Kidney (tissue), 14 donors: ENCODE results near the gene C16orf89. TPM values are rescaled to one million over a fixed set of nuclear protein-coding genes. Genes with fewer than 3 reads are reported as not detected.

ENCODE experiments used
- DNase-seq, 5 donors: peaks; one replicate each; pipeline ENCODE4 v3.0.0-alpha.2; 2013 to 2020
- FAIRE-seq: peaks from 2 replicates; lab custom pipeline; 2012; peaks lifted over from hg19 to GRCh38; lab: Jason Lieb, UNC
- H3K27ac ChIP-seq, 2 donors: one replicate each; pipeline ENCODE4 v1.7.0; 2013; ENCODE audit warnings: low read depth in 2 of 2, low read length in 2 of 2, inconsistent platforms in 1 of 2
- H3K27me3 ChIP-seq: one replicate; pipeline ENCODE4 v1.7.1; 2013; ENCODE audit warnings: low read length, inconsistent platforms; ENCODE audit not compliant: control insufficient read depth, insufficient read depth
- H3K36me3 ChIP-seq, 3 donors: one replicate each; pipeline versions ENCODE4 v1.7.0 to v1.7.1; 2013; ENCODE audit warnings: low read length in 3 of 3, control low read depth in 1 of 3, inconsistent platforms in 1 of 3; ENCODE audit not compliant: insufficient read depth in 3 of 3, control insufficient read depth in 2 of 3
- H3K4me1 ChIP-seq, 3 donors: one replicate each; pipeline versions ENCODE4 v1.7.0 to v1.7.1; 2013; ENCODE audit warnings: low read length in 3 of 3, inconsistent platforms in 1 of 3, low read depth in 1 of 3; ENCODE audit not compliant: control insufficient read depth in 2 of 3, insufficient read depth in 2 of 3
- H3K4me3 ChIP-seq, 3 donors: one replicate each; pipeline versions ENCODE4 v1.7.0 to v1.8.1; 2013; ENCODE audit warnings: low read length in 3 of 3, control low read depth in 1 of 3, inconsistent platforms in 1 of 3
- H3K9ac ChIP-seq, 3 donors: one replicate each; pipeline versions ENCODE4 v1.7.0 to v1.7.1; 2013; ENCODE audit warnings: low read length in 3 of 3, control low read depth in 1 of 3, inconsistent platforms in 1 of 3
- H3K9me3 ChIP-seq, 3 donors: one replicate each; pipeline versions ENCODE4 v1.7.0 to v1.7.1; 2013; ENCODE audit warnings: low read length in 3 of 3, control low read depth in 1 of 3, inconsistent platforms in 1 of 3; ENCODE audit not compliant: control insufficient read depth in 2 of 3, insufficient read depth in 1 of 3
- intact Hi-C: fragments of 100-400 bp; cut with DNase I; formaldehyde crosslinking; loops from one replicate; pipeline ENCODE4 v1.11.1; 2022
- polyA plus RNA-seq: library from polyadenylated mRNA; stranded (reverse); fragments of 350-450 nt; fragmentation: Illumina TruSeq; extraction: RNeasy Lipid Tissue Mini Kit (QIAGEN cat#74804); gene quantifications from one replicate; pipeline ENCODE4 v1.2.3, GENCODE V29; 2014; ENCODE audit warnings: low read depth, low replicate concordance; ENCODE audit not compliant: insufficient read depth
- total RNA-seq: library from RNA; stranded (reverse); fragmentation: NEBNext Ultra II Directional; extraction: Animal tissue kit (Norgen Biotek cat#: 25700); gene quantifications from one replicate; pipeline ENCODE4 v1.2.1, GENCODE V29; 2021
- TF ChIP-seq, protein P1 (sequence below): IDR thresholded peaks from 3 replicates; pipeline ENCODE4 v1.5.1; 2012; ENCODE audit warnings: mild to moderate bottlenecking, moderate library complexity, borderline replicate concordance; ENCODE audit not compliant: insufficient read depth; ENCODE audit errors: extremely low read depth
- donor health status: control.
- donor health status: control.
- donor health status: control.
- donor health status: control.
- donor health status: control.
- donor health status: DM: yes; HTN: yes; CAD: no.
- donor health status: Normal renal cell carcinoma (clear cell type).

Gene C16orf89
- total and polyA plus RNA-seq, 2 donors from 2014 or later: 5.4 to 68.4 TPM

GRCh38 chr16:5041600-5042133, 24.1 kb downstream of the C16orf89 start:
- intact Hi-C loops: no loop called here
- no peak for FAIRE-seq

DNA sequence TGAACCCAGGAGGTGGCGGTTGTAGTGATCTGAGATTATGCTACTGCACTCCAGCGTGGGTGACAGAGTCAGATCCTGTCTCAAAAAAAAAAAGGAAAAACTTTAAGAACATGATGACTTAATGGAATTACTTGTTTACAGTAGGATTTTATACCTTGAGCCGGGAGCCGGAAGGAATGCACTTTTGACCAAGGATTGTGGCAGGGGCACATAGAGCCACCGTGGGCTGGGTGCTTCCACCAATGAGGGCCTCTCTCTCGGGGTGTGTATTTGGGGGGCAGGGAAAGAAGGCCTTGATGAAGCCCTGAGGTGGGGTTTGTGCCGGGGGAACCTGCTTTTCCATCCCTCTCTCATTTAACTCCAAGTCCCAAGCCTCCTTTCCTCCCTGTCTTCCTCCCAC, 25.3 kb downstream of the C16orf89 start:
- Histone ChIP-seq H3K4me1 (no peaks in the 10 kb centered on the region), H3K9ac (no peak overlapping the region), H3K4me3 (no peak overlapping the region), H3K27me3 (no peaks in the 10 kb centered on the region), H3K27ac (no peak overlapping the region), H3K36me3 (peaks cover 0 to 3% (median 0%) of the 10 kb centered on the region in 3 donors), H3K9me3 (no peaks in the 10 kb centered on the region)
- TF ChIP-seq, protein P1, sequence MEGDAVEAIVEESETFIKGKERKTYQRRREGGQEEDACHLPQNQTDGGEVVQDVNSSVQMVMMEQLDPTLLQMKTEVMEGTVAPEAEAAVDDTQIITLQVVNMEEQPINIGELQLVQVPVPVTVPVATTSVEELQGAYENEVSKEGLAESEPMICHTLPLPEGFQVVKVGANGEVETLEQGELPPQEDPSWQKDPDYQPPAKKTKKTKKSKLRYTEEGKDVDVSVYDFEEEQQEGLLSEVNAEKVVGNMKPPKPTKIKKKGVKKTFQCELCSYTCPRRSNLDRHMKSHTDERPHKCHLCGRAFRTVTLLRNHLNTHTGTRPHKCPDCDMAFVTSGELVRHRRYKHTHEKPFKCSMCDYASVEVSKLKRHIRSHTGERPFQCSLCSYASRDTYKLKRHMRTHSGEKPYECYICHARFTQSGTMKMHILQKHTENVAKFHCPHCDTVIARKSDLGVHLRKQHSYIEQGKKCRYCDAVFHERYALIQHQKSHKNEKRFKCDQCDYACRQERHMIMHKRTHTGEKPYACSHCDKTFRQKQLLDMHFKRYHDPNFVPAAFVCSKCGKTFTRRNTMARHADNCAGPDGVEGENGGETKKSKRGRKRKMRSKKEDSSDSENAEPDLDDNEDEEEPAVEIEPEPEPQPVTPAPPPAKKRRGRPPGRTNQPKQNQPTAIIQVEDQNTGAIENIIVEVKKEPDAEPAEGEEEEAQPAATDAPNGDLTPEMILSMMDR: no peak
- intact Hi-C loops: no loop called here
- DNase-seq: no peak
- no peak for FAIRE-seq

More at GRCh38 chr16:5041600-5042133, 24.1 kb downstream of the C16orf89 start:
- H3K4me1 ChIP-seq: no peaks in the 10 kb centered on the region
- peak in 3 of 5 donors; percentile 50 to 57 (median 53) for DNase-seq
- H3K9ac ChIP-seq: no peak overlapping the region
- peaks cover 0 to 3% (median 0%) of the 10 kb centered on the region in 3 donors for H3K36me3 ChIP-seq
- no peak overlapping the region for H3K4me3 ChIP-seq
- TF ChIP-seq, protein P1: no peak
- H3K27me3 ChIP-seq: no peaks in the 10 kb centered on the region
- no peak overlapping the region for H3K27ac ChIP-seq
- no peaks in the 10 kb centered on the region for H3K9me3 ChIP-seq

DNA sequence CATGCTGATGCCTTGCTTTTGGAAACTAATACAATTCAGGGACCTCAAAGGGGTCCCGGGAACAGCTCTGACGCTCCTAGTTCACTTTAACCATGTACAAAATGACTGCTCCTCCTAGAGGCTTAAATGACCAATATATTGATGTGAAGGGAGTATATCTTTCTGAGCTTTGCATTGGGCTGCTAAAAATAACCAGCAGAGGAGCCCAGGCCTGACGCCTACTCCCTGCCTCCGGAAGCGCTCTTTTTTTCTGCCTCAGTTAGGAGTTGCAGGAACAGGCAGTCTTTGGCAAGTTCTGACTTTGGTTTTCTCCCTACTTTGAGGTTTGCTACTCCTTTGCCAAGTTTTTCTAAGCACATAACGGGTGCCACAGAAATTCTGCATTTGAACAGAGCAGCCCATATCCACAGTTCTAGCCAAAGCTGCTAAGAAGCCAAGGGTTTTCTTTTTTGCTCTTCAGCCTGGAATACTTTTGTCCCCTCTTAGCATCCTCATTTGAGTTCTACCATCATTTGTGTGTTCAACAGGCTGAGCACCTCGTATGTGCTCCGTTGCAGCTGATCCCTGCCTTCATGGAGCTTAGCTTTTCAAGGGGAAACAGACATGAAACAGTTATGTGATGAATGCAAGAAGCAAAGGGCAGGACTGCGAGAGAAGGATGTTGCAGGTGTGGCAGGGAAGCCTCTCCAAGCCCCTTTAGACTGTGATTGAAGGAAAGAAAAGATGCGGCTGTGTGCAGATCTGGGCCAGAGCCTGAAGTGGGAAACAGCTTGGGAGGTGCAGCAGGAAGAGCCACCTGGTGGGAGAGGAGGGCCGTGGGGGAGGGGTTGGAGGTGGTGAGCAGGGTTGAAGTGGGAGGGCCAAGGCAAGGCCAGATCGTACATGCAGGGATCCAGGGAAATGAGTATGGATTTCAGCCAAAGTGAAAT, 29.3 kb downstream of the C16orf89 start:
- Histone ChIP-seq H3K27ac (no peak overlapping the region), H3K27me3 (no peaks in the 10 kb centered on the region), H3K4me1 (peaks cover 0 to 13% (median 9%) of the 10 kb centered on the region in 3 donors), H3K9ac (no peak overlapping the region), H3K4me3 (no peak overlapping the region), H3K36me3 (no peaks in the 10 kb centered on the region), H3K9me3 (no peaks in the 10 kb centered on the region)
- intact Hi-C loops: no loop called here
- no peak for FAIRE-seq
- DNase-seq: peak in 2 of 5 donors; percentile 29
- TF ChIP-seq, protein P1: no peak
